NCI-H128 (cell line): ENCODE measurements around the gene CKAP4.

ENCODE experiments used
- DNase-seq: peaks from one replicate; lab custom pipeline; 2025; ENCODE audit not compliant: unreplicated experiment; lab: John Stamatoyannopoulos, UW

The CKAP4 gene

GRCh38 chr12:106274575-106275121 is 26.8 kb upstream of the CKAP4 start:
- no peak for DNase-seq

- no peak for DNase-seq
Measured at GRCh38 chr12:106274012-106274411, 26.2 kb upstream of the CKAP4 start.

- DNase-seq, result no peak
Measured at GRCh38 chr12:106273491-106273890, 25.7 kb upstream of the CKAP4 start.

GRCh38 chr12:106271575-106272505 is 24.0 kb upstream of the CKAP4 start:
- no peak for DNase-seq

- DNase-seq, result no peak
Measured at GRCh38 chr12:106269150-106269771, 21.4 kb upstream of the CKAP4 start.

- no peak for DNase-seq
Measured at GRCh38 chr12:106267535-106267934, 19.7 kb upstream of the CKAP4 start.

GRCh38 chr12:106265116-106265515 is 17.3 kb upstream of the CKAP4 start:
- DNase-seq, result no peak

- no peak for DNase-seq
Measured at GRCh38 chr12:106258935-106259334, 11.1 kb upstream of the CKAP4 start.

GRCh38 chr12:106258226-106258625 is 10.4 kb upstream of the CKAP4 start:
- DNase-seq, result no peak

- no peak for DNase-seq
Measured at GRCh38 chr12:106256524-106256923, 8.7 kb upstream of the CKAP4 start.

- no peak for DNase-seq
Measured at GRCh38 chr12:106255952-106256351, 8.1 kb upstream of the CKAP4 start.

GRCh38 chr12:106255493-106255892 is 7.7 kb upstream of the CKAP4 start:
- DNase-seq, result no peak

GRCh38 chr12:106254724-106255123 is 6.9 kb upstream of the CKAP4 start:
- no peak for DNase-seq

GRCh38 chr12:106251631-106252455 is 4.0 kb upstream of the CKAP4 start:
- DNase-seq, result no peak

- no peak for DNase-seq
Measured at GRCh38 chr12:106249411-106250135, 1.8 kb upstream of the CKAP4 start.

- no peak for DNase-seq
Measured at GRCh38 chr12:106248846-106249371, 1.1 kb upstream of the CKAP4 start.

GRCh38 chr12:106248312-106248845 is 559 bp upstream of the CKAP4 start:
- DNase-seq, result no peak

GRCh38 chr12:106246891-106247673 is 738 bp downstream of the CKAP4 start:
- no peak for DNase-seq

GRCh38 chr12:106245767-106246166 is 2.1 kb downstream of the CKAP4 start:
- no peak for DNase-seq
